HG03571 (cell line): Measurements from ENCODE around the gene ELFN1.
"Not testable (repeated sequence)": the region's sequence is repeated elsewhere in the genome, so short reads cannot be mapped to it uniquely, and the experiment has no call there.

ENCODE experiments used
- ATAC-seq: cut with Tn5 transposase; IDR thresholded peaks from one replicate; pipeline ENCODE4 v1.9.1; 2021; ENCODE audit not compliant: unreplicated experiment

The ELFN1 gene

GRCh38 chr7:1707756-1708595 lies 37.9 kb downstream of the ELFN1 start:
- no peak for ATAC-seq

DNA sequence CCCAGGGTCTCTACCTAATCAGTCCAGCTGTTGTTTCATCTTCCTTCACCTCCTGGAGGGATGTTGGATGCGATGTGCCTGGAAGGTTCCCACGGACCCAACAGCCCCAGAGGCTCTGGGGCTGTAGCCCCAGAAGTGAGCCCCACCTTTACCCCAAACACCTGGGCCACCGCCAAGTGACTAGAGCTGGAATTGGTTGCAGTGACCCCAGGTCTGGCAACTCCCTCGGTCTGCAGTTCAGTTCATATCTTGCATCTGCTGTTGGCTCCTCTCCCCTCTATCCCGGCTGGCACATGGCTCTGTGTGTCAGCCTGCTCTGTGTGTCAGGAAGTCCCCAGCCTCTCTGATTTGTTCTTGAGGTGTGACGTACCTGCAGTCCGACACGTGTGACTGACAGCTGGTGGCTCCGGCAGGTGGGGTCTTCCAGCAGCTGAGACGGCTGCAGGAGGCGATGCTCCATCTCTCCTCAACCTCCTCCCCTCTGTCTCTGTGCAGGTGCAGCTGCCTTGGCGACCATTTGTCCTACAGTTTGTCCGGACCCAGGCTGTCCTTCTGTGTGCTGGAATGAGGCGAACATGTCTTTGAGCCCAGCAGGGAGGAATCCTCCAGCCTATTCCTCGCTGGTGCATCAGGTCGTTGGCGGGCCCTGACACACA lies 38.6 kb downstream of the ELFN1 start:
- ATAC-seq: no peak

GRCh38 chr7:1709281-1709680 lies 39.2 kb downstream of the ELFN1 start:
- no peak for ATAC-seq

DNA sequence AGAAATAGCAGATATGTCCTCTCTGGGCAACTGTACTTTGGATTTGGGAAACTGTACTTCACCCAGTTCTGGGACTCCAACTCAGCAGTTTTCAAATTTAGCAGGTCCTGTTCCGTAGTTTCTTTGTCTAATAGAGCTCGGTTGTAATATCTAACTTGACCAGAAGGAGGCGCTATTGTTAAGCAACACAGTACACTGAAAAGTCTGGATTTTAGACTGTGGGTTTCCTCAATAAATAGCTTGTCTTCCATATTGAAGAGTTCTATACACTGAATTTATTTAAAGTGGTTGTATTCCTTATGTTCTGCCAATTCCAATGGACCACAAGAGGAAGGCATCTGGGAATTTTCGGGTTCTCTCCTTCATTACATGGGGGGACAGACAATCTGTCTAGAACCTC lies 39.8 kb downstream of the ELFN1 start:
- no peak for ATAC-seq

- no peak for ATAC-seq
These were observed 40.9 kb downstream of the ELFN1 start for GRCh38 chr7:1710936-1711335.

GRCh38 chr7:1712907-1713501 lies 42.9 kb downstream of the ELFN1 start:
- ATAC-seq: no peak

- no peak for ATAC-seq
These were observed 43.7 kb downstream of the ELFN1 start for GRCh38 chr7:1713502-1714484.

GRCh38 chr7:1714583-1715330 lies 44.7 kb downstream of the ELFN1 start:
- ATAC-seq: no peak

GRCh38 chr7:1715331-1715625 lies 45.2 kb downstream of the ELFN1 start:
- ATAC-seq: no peak

DNA sequence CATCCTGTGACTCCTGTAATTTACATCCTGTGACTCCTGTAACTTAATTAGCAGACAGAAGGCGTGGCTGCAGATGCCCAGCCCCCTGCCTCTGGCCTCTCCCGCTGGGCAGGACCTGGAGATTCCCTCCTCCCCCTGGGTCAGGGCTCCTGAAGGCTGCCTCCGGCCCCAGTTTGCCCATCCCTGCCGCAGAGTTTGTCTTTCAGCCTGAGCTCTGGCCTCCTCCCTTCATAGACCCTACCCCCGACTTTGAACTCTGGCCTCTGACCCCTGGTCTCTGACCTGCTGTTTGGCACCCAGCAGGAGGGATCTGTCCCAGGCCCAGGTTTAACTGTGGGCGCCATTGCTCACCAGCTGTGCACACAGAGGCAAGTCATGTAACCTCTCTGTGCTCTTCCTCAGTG lies 45.6 kb downstream of the ELFN1 start:
- ATAC-seq: no peak

DNA sequence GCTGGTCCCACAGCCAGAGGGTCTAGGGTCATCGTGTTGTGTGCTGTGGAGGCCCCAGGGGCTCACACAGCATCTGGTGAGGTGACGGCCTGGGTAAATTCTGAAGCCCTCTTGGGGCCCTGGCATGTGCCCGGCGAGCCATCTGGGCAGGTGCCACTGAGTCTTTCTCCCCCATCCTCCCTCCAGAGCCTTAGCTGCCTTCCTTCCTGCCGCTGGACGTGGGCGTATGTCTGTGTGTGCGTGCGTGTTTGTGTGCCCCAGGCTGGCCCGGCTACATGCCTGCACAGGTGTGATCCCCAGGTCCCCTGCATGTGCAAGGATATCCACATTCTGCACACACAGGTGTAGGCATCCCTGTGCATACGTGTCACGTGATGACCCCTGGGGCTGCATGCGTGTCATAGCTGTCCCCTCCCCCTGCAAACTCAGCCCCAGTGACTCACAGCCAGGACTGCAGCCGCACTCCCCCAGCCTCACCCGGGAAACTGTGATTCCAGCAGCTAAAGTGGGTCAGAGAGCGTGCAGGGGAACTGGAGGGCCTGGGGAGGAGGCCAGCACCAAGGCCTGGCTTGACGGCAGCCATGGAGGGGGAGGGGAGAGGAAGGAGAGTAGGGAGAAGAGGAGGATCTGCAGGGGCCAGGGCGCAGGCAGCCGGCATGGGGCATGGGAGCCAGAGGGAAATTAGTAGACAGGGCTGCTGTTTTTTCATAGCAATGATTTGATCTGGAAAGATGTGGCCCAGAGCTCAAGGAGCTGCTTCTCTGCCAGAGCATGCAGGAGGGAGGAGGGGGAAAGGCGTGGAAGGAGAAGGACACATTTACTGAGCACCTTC lies 46.4 kb downstream of the ELFN1 start:
- ATAC-seq: no peak

DNA sequence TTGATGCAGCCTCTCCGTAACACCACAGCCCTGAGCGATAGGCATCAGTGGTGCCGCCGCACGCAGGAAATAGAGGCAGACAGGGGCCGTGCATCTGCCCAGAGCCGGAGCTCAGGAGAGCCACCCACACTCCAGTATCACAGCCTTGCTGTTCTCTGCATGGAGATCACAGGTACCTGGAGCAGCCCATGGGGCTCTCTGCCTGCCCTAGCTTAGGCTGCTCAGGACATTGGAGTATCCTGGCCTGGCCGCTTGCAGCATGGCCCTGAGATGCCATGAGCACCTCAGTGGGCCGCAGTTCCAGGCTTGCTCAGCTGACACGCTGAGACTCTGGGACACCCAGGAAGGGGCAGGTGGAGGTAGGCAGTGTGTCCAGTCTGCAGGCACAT lies 47.0 kb downstream of the ELFN1 start:
- no peak for ATAC-seq

DNA sequence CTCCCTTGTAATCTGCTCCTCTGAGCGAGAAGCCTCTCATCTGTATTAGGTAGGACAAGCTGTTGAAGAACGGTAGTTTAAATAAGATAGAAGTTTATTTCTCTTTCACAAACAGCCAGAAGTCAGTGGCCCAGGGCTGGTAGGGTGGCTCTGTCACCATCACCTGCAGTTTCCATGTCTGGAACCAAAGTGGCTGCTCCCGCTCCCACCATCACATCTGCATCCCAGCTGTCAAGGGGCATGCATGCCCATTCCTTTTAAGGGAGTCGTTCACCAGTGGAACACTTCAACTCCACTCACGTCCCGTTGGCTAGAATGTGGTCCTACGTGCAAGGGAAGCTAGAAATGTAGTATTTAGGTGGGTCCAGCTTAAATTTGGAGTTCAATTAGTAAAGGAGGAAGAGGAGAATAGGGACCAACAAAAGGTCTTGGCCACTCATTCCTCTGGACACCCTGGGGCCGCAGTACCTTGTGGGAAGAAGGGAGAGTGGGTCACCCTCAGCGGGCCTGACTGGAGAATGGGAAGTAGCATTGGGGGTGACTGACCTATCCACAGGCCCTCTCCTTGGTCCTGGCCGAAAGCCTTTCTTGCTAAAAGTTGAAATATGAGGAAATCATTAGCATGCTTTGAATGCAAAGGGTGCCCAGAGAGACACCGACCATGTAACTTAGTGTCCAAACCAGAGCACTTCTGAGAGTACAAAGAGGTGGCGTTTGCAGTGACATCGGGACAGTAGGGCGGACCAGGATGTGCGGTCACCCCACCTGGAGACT lies 48.0 kb downstream of the ELFN1 start:
- no peak for ATAC-seq

DNA sequence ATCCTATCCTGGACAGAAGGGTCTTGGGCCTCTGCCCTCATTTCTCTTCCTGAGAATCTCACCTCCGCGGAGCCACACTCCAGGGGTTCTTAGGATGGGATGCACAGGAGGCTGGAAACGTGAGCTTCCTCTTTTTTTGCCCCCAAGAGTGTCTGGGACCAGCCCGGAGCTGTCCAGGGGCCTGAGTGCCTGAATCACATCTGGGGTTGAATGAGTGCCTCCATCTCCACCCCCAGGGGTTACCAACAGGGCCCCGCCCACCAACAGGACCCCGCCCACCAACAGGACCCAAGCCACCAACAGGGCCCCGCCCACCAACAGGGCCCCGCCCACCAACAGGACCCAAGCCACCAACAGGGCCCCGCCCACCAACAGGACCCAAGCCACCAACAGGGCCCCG lies 48.8 kb downstream of the ELFN1 start:
- ATAC-seq: not testable (repeated sequence)

GRCh38 chr7:1719256-1719655 lies 49.2 kb downstream of the ELFN1 start:
- ATAC-seq: not testable (repeated sequence)

DNA sequence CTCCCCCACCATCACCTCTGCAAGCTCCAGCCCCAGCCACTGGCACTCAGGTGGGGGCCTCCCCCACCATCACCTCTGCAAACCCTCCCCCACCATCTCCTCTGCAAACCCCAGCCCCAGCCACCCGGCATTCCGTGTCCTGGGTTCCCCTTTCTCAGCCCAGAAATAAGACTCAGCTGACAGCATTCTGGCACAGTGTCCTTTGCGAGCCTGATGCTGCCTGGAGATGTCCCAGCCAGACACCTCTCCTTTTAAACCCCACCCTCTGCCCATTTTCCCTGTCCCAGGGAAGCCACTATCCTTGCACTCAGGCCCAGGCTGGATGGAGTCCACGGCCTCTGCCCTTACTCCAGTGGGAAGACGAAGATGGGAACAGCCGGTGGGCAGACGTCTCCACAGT lies 49.8 kb downstream of the ELFN1 start:
- ATAC-seq: no peak

DNA sequence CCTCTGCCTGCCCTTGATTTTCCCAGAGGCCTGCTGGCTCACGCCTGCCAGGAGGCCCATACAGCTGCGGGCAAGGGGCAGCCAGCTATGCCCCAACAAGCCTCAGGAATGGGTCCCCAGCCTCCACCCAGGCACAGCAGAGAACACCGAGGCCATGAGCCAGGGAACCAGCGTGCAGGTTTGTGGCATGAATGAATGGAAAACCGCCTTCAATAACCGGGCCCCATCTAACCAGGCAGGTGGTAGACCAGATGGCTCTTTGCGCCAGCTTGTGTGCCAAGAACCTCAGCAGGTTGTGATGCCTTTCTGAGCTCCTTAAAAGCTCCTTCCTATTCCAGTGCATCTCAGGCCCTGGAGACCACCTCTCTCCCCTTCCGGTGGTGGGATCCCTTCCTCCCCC lies 50.2 kb downstream of the ELFN1 start:
- no peak for ATAC-seq

DNA sequence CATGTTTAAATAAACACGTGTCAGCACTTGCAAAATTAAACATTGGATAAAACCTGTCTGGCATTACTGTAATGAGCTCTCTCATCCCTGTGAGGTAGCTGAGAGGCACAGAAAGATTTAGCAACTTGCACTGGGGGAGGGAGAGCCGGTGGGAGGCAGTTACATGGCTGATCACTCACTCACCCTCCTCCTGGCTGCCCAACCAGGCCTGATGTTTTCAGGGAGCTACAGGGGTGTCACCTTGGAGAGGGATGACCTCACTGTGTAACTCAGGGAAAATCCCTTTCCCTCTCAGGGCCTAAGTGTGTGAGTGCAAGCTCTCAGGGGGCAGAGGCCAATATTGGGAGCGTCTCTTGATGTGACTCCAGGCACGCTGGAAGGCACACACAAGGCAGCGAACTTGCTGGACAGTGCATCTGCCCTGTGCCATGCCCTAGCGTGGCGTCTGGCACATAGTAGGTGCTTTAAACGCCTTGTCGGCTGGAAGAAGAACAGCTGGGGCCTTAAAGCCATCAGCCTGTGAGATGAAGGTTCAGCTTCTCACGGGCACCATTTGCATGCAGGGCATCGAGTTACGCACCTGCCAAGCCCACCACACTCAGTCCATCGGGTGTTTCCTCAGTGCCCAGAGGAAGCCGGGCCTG lies 51.1 kb downstream of the ELFN1 start:
- ATAC-seq: no peak
